GM23338 (cell line): Measurements from ENCODE around the gene ARHGEF25. TPM values are rescaled to one million over a fixed set of nuclear protein-coding genes. Genes with fewer than 3 reads are reported as not detected.

Experiments used
- ATAC-seq: fragments of 200-7000 bp; cut with Tn5 transposase; 3 replicates; pipeline ENCODE4 v1.9.1; 2020
- DNase-seq: peaks from one replicate; pipeline ENCODE4 v3.0.0-alpha.2; 2015; ENCODE audit warnings: low spot score
- H2AFZ ChIP-seq: fragments of 200-600 bp; sonication (generic); 2 replicates; pipeline ENCODE4 v1.8.0; 2016; ENCODE audit warnings: antibody characterized with exemption, mild to moderate bottlenecking, moderate library complexity
- H3F3A ChIP-seq: fragments of 200-600 bp; sonication (generic); replicated peaks from 2 replicates; pipeline ENCODE4 v1.8.0; 2017; ENCODE audit warnings: antibody characterized with exemption, mixed run types, low read depth
- H3K27ac ChIP-seq: fragments of 200-600 bp; sonication (generic); 2 replicates; pipeline ENCODE4 v1.6.1; 2016; ENCODE audit warnings: low read depth
- H3K27me3 ChIP-seq: fragments of 200-600 bp; sonication (generic); 2 replicates; pipeline ENCODE4 v1.8.0; 2016; ENCODE audit warnings: mild to moderate bottlenecking, mixed run types, moderate library complexity; ENCODE audit not compliant: insufficient read depth
- H3K36me3 ChIP-seq: fragments of 200-600 bp; sonication (generic); 2 replicates; pipeline ENCODE4 v1.8.0; 2016; ENCODE audit warnings: mild to moderate bottlenecking; ENCODE audit not compliant: insufficient read depth
- H3K4me1 ChIP-seq: fragments of 200-600 bp; sonication (generic); 2 replicates; pipeline ENCODE4 v1.8.0; 2016; ENCODE audit warnings: mild to moderate bottlenecking, moderate library complexity; ENCODE audit not compliant: insufficient read depth
- H3K4me2 ChIP-seq: fragments of 200-600 bp; sonication (generic); 2 replicates; pipeline ENCODE4 v1.7.1; 2017; ENCODE audit warnings: mixed run types
- H3K4me3 ChIP-seq: fragments of 200-600 bp; sonication (generic); 2 replicates; pipeline ENCODE4 v1.6.1; 2016; ENCODE audit warnings: mixed run types
- H3K79me2 ChIP-seq: fragments of 200-600 bp; sonication (generic); replicated peaks from 2 replicates; pipeline ENCODE4 v1.8.0; 2017; ENCODE audit warnings: mild to moderate bottlenecking; ENCODE audit not compliant: insufficient read depth
- H3K9me2 ChIP-seq: fragments of 200-600 bp; sonication (generic); 2 replicates; pipeline ENCODE4 v1.8.0; 2017; ENCODE audit not compliant: insufficient read depth
- H4K20me1 ChIP-seq: fragments of 200-600 bp; sonication (generic); replicated peaks from 2 replicates; pipeline ENCODE4 v1.8.0; 2017; ENCODE audit warnings: mild to moderate bottlenecking; ENCODE audit not compliant: insufficient read depth
- H3K27ac Mint-ChIP-seq: 2 replicates; pipeline ENCODE4 v1.8.0; 2020; ENCODE audit warnings: inconsistent platforms, mild to moderate bottlenecking, moderate library complexity, mixed read lengths
- H3K27me3 Mint-ChIP-seq: 3 replicates; pipeline ENCODE4 v1.8.0; 2022; ENCODE audit warnings: low read depth, mild to moderate bottlenecking, moderate library complexity, mixed read lengths, inconsistent platforms; ENCODE audit not compliant: insufficient read depth, poor library complexity
- H3K36me3 Mint-ChIP-seq: 3 replicates; pipeline ENCODE4 v1.8.0; 2021; ENCODE audit warnings: low read depth, mild to moderate bottlenecking, inconsistent platforms, moderate library complexity, mixed read lengths
- H3K4me1 Mint-ChIP-seq: 3 replicates; pipeline ENCODE4 v1.8.0; 2020; ENCODE audit warnings: mild to moderate bottlenecking, inconsistent platforms, mixed read lengths
- H3K4me3 Mint-ChIP-seq: 3 replicates; pipeline ENCODE4 v1.8.0; 2021; ENCODE audit warnings: moderate library complexity, mild to moderate bottlenecking, inconsistent platforms, mixed read lengths
- H3K9me3 Mint-ChIP-seq: 3 replicates; pipeline ENCODE4 v1.8.0; 2020; ENCODE audit warnings: moderate library complexity, mild to moderate bottlenecking, inconsistent platforms, mixed read lengths
- CREB1 ChIP-seq: fragments of 250-450 bp; sonication (Bioruptor Pico); IDR thresholded peaks from 2 replicates; pipeline ENCODE4 v1.5.0; 2020; ENCODE audit warnings: low read depth, mild to moderate bottlenecking, moderate library complexity
- CTCF ChIP-seq, 2 experiments: fragments of 200-600 bp in 1 of 2; sonication (generic) in 1 of 2; conservative IDR thresholded peaks; 2 replicates each; pipeline versions ENCODE4 v1.5.1 to v1.6.1; 2016 to 2017; ENCODE audit warnings: antibody characterized with exemption in 2 of 2, low read depth in 2 of 2, mild to moderate bottlenecking in 2 of 2, moderate library complexity in 1 of 2
- ETS1 ChIP-seq: IDR thresholded peaks from 2 replicates; pipeline ENCODE4 v1.6.1; 2016; ENCODE audit warnings: antibody characterized with exemption
- EZH2 ChIP-seq: fragments of 200-600 bp; sonication (generic); IDR thresholded peaks from one replicate; pipeline ENCODE4 v1.8.0; 2017; ENCODE audit warnings: antibody characterized with exemption, mild to moderate bottlenecking, low read depth; ENCODE audit not compliant: unreplicated experiment
- EZH2phosphoT487 ChIP-seq: fragments of 200-600 bp; sonication (generic); IDR thresholded peaks from one replicate; pipeline ENCODE4 v1.8.1; 2018; ENCODE audit warnings: antibody characterized with exemption; ENCODE audit not compliant: unreplicated experiment
- JUNB ChIP-seq: IDR thresholded peaks from one replicate; pipeline ENCODE4 v1.6.1; 2016; ENCODE audit warnings: antibody characterized with exemption; ENCODE audit not compliant: unreplicated experiment
- NANOG ChIP-seq: IDR thresholded peaks from 2 replicates; pipeline ENCODE4 v1.6.1; 2016; ENCODE audit warnings: antibody characterized with exemption, borderline replicate concordance
- POLR2AphosphoS5 ChIP-seq: IDR thresholded peaks from 2 replicates; pipeline ENCODE4 v1.6.1; 2016; ENCODE audit warnings: antibody characterized with exemption, low read depth
- REST ChIP-seq: IDR thresholded peaks from one replicate; pipeline ENCODE4 v1.6.1; 2018; ENCODE audit warnings: antibody characterized with exemption; ENCODE audit not compliant: unreplicated experiment
- STAT1 ChIP-seq: IDR thresholded peaks from one replicate; pipeline ENCODE4 v1.6.1; 2016; ENCODE audit warnings: antibody characterized with exemption; ENCODE audit not compliant: unreplicated experiment
- ZNF114 ChIP-seq: fragments of 250-450 bp; sonication (Bioruptor Pico); IDR thresholded peaks from 2 replicates; pipeline ENCODE4 v1.5.0; 2020; ENCODE audit warnings: mild to moderate bottlenecking, moderate library complexity
- ZNF331 ChIP-seq: fragments of 250-450 bp; sonication (Bioruptor Pico); IDR thresholded peaks from 2 replicates; pipeline ENCODE4 v1.5.0; 2020; ENCODE audit warnings: low read depth, mild to moderate bottlenecking, moderate library complexity
- ZNF462 ChIP-seq: fragments of 250-450 bp; sonication (Bioruptor Pico); IDR thresholded peaks from 2 replicates; pipeline ENCODE4 v1.5.0; 2020; ENCODE audit warnings: mild to moderate bottlenecking, moderate library complexity
- polyA plus RNA-seq: library from polyadenylated mRNA; unstranded; fragments of >200 nt; fragmentation: Nextera tagmentation; extraction: Ambion mirVana; gene quantifications from 2 replicates; pipeline ENCODE4 v1.2.1, GENCODE V29; 2016
- total RNA-seq: library from RNA; depleted of rRNA; stranded (reverse); fragments of >200 nt; shearing (Covaris generic); gene quantifications from 2 replicates; pipeline ENCODE4 v1.2.3, GENCODE V29; 2014

Gene ARHGEF25
- total and polyA plus RNA-seq, 2 experiments from 2014 or later: 0.53 to 10.2 TPM

GRCh38 chr12:57616383-57617101 is 5.3 kb downstream of the ARHGEF25 start:
- H2AFZ ChIP-seq: no peak overlapping the region
- Mint-ChIP-seq H3K27me3 (peaks cover 94% of the 10 kb centered on the region), H3K9me3 (no peaks in the 10 kb centered on the region), H3K4me1 (peaks cover 35% of the 10 kb centered on the region), H3K27ac (no peak overlapping the region), H3K36me3 (peaks cover 20% of the 10 kb centered on the region; the same call in 1 of the 3 replicates), H3K4me3 (no peak overlapping the region)
- peaks cover 99% of the 10 kb centered on the region for H3K27me3 ChIP-seq
- H3K79me2 ChIP-seq: no peaks in the 10 kb centered on the region
- DNase-seq: no peak
- peaks cover 36% of the 10 kb centered on the region for H3K4me1 ChIP-seq
- H3F3A ChIP-seq: 0 out of 2 replicates have a peak, but pooled peaks cover 13% of the 10 kb centered on the region
- no peak for TF ChIP-seq ZNF462 (CRISPR knock-in tag)
- TF ChIP-seq JUNB: no peak
- TF ChIP-seq POLR2AphosphoS5: no peak
- TF ChIP-seq CTCF (conservative IDR thresholded peaks at IDR 0.05; ENCODE audit: low read depth in 2 of 2): no peak
- TF ChIP-seq STAT1: no peak
- TF ChIP-seq EZH2: no peak
- no peak for TF ChIP-seq ZNF331 (CRISPR knock-in tag)
- TF ChIP-seq CREB1 (CRISPR knock-in tag): no peak
- TF ChIP-seq EZH2phosphoT487: no peak
- no peak for TF ChIP-seq NANOG
- no peak for TF ChIP-seq REST
- no peak for TF ChIP-seq ZNF114 (CRISPR knock-in tag)
- no peak for TF ChIP-seq ETS1
- no peak overlapping the region for H3K4me3 ChIP-seq
- no peaks in the 10 kb centered on the region for H3K9me2 ChIP-seq
- H3K27ac ChIP-seq: no peak overlapping the region
- peaks cover 4% of the 10 kb centered on the region; the same call in 1 of the 2 replicates for H3K36me3 ChIP-seq
- no peak for ATAC-seq
- peaks cover 3% of the 10 kb centered on the region; the same call in 1 of the 2 replicates for H4K20me1 ChIP-seq
- no peak overlapping the region for H3K4me2 ChIP-seq
